ENCODE data around the gene SPSB4.
"Not testable (repeated sequence)": the region's sequence is repeated elsewhere in the genome, so short reads cannot be mapped to it uniquely, and the experiment has no call there.

SPSB4 gene

GRCh38 chr3:141050576-141051442 lies at the start of gene SPSB4:
TSS of gene SPSB4 (plus strand) at chr3:141051347. CDS start at chr3:141066105, 14,758 bp downstream.
- FAIRE-seq (no peak), DNase-seq (ENCODE audit: low spot score) (peak; percentile 84)

GRCh38 chr3:141006344-141006743 lies 44.8 kb upstream of the SPSB4 start:
- FAIRE-seq (no peak), DNase-seq (ENCODE audit: low spot score) (no peak)

- DNase-seq (ENCODE audit: low spot score), result no peak
- no peak for FAIRE-seq
Measured at GRCh38 chr3:141009496-141009895, 41.7 kb upstream of the SPSB4 start.

- FAIRE-seq, result no peak
- DNase-seq (ENCODE audit: low spot score), result peak; percentile 60
Measured at GRCh38 chr3:141011232-141011996, 39.7 kb upstream of the SPSB4 start.

- FAIRE-seq, result no peak
- DNase-seq (ENCODE audit: low spot score), result no peak
Measured at GRCh38 chr3:141011997-141012262, 39.2 kb upstream of the SPSB4 start.

GRCh38 chr3:141012571-141012970 lies 38.6 kb upstream of the SPSB4 start:
- DNase-seq (ENCODE audit: low spot score) (no peak), FAIRE-seq (no peak)

- FAIRE-seq (no peak), DNase-seq (ENCODE audit: low spot score) (no peak)
Measured at GRCh38 chr3:141015481-141015880, 35.7 kb upstream of the SPSB4 start.

GRCh38 chr3:141017366-141018322 lies 33.5 kb upstream of the SPSB4 start:
- not testable (repeated sequence) for DNase-seq (ENCODE audit: low spot score); FAIRE-seq

- FAIRE-seq (no peak), DNase-seq (ENCODE audit: low spot score) (no peak)
Measured at GRCh38 chr3:141019244-141019643, 31.9 kb upstream of the SPSB4 start.

- FAIRE-seq (no peak), DNase-seq (ENCODE audit: low spot score) (peak; percentile 10)
Measured at GRCh38 chr3:141020143-141020830, 30.9 kb upstream of the SPSB4 start.

GRCh38 chr3:141021261-141021660 lies 29.9 kb upstream of the SPSB4 start:
- DNase-seq (ENCODE audit: low spot score), result no peak
- no peak for FAIRE-seq

GRCh38 chr3:141030296-141030695 lies 20.9 kb upstream of the SPSB4 start:
- FAIRE-seq, result no peak

GRCh38 chr3:141039589-141039988 lies 11.6 kb upstream of the SPSB4 start:
- no peak for DNase-seq (ENCODE audit: low spot score)
- no peak for FAIRE-seq

More at GRCh38 chr3:141030296-141030695, 20.9 kb upstream of the SPSB4 start:
- no peak for DNase-seq (ENCODE audit: low spot score)

- DNase-seq (ENCODE audit: low spot score), result no peak
- FAIRE-seq, result no peak
Measured at GRCh38 chr3:141044695-141045641, 6.2 kb upstream of the SPSB4 start.

GRCh38 chr3:141045849-141046248 lies 5.3 kb upstream of the SPSB4 start:
- no peak for DNase-seq (ENCODE audit: low spot score)
- no peak for FAIRE-seq

GRCh38 chr3:141047168-141047567 lies 4.0 kb upstream of the SPSB4 start:
- DNase-seq (ENCODE audit: low spot score) (no peak), FAIRE-seq (no peak)

GRCh38 chr3:141049681-141050080 lies 1.5 kb upstream of the SPSB4 start:
- DNase-seq (ENCODE audit: low spot score), result peak; percentile 10

GRCh38 chr3:141051443-141052200 lies 475 bp downstream of the SPSB4 start:
- peak; percentile 58 for DNase-seq (ENCODE audit: low spot score)
- FAIRE-seq, result no peak

More at GRCh38 chr3:141049681-141050080, 1.5 kb upstream of the SPSB4 start:
- FAIRE-seq, result no peak
